ENCODE results near the gene CCDC174.

GRCh38 chr3:14701676-14702075, 50.1 kb downstream of the CCDC174 start:
- no peak for TF ChIP-seq EZH2 (IDR thresholded peaks at IDR 0.05; ENCODE audit: borderline replicate concordance, low read length)
- no peak for TF ChIP-seq CTCF (conservative IDR thresholded peaks at IDR 0.05 in 1 of 2, IDR thresholded peaks at IDR 0.05 in 1 of 2; ENCODE audit: extremely low read depth in 1 of 2, insufficient read depth in 1 of 2, low read depth in 1 of 2, low read length in 2 of 2)

Data from mammary epithelial cell (primary cell).